IMR-90 (cell line): ENCODE data around the gene RBM10. TPM values are rescaled to one million over a fixed set of nuclear protein-coding genes. Genes with fewer than 3 reads are reported as not detected.

ENCODE experiments used
- ATAC-seq: fragments of 200-7000 bp; cut with Tn5 transposase; 2 replicates; pipeline ENCODE4 v1.9.1; 2020; ENCODE audit warnings: low read depth, mild to moderate bottlenecking, moderate library complexity
- BruUV-seq: library from RNA; stranded (reverse); fragments of 400-500 nt; replicated peaks from 2 replicates; lab custom pipeline; 2021; lab: Mats Ljungman, UMichigan
- CTCF ChIA-PET: fragments of 300-600 bp; formaldehyde crosslinking; extraction: SDS; loops from one replicate; lab custom pipeline; 2021; ENCODE audit warnings: antibody characterized with exemption; lab: Yijun Ruan, JAX
- POLR2A ChIA-PET: fragments of 300-600 bp; sonication (Branson Sonifier 250); formaldehyde crosslinking; loops from one replicate; lab custom pipeline; 2022; ENCODE audit warnings: antibody characterized with exemption; ENCODE audit not compliant: unreplicated experiment; lab: Charles Lee
- DNase-seq: peaks from one replicate; pipeline ENCODE4 v3.0.0; 2013
- H2AFZ ChIP-seq: replicated peaks from 2 replicates; pipeline ENCODE3; 2013; ENCODE audit warnings: low read length, mild to moderate bottlenecking; ENCODE audit not compliant: poor library complexity
- H2AK5ac ChIP-seq: 2 replicates; pipeline ENCODE4 v1.6.1; 2013; ENCODE audit warnings: low read depth, low read length, inconsistent platforms
- H2AK9ac ChIP-seq: replicated peaks from 2 replicates; pipeline ENCODE3; 2013; ENCODE audit warnings: mild to moderate bottlenecking, low read depth, low read length, moderate library complexity; ENCODE audit not compliant: poor library complexity
- H2BK120ac ChIP-seq: 2 replicates; pipeline ENCODE4 v1.6.1; 2013; ENCODE audit warnings: low read depth, low read length, inconsistent platforms
- H2BK15ac ChIP-seq: 3 replicates; pipeline ENCODE4 v1.6.1; 2013; ENCODE audit warnings: low read depth, low read length, inconsistent platforms
- H2BK20ac ChIP-seq: 2 replicates; pipeline ENCODE4 v1.6.1; 2013; ENCODE audit warnings: low read depth, mild to moderate bottlenecking, inconsistent platforms, low read length, moderate library complexity
- H2BK5ac ChIP-seq: 2 replicates; pipeline ENCODE4 v1.6.1; 2013; ENCODE audit warnings: mild to moderate bottlenecking, low read depth, low read length, inconsistent platforms; ENCODE audit not compliant: poor library complexity, severe bottlenecking
- H3K14ac ChIP-seq: replicated peaks from 2 replicates; pipeline ENCODE4 v1.6.1; 2013; ENCODE audit warnings: low read depth, low read length, inconsistent platforms
- H3K18ac ChIP-seq: 2 replicates; pipeline ENCODE4 v1.6.1; 2013; ENCODE audit warnings: low read depth, low read length, control low read depth
- H3K23ac ChIP-seq: 2 replicates; pipeline ENCODE4 v1.6.1; 2013; ENCODE audit warnings: low read depth, low read length, inconsistent platforms
- H3K27ac ChIP-seq: 2 replicates; pipeline ENCODE4 v1.5.1; 2013; ENCODE audit warnings: mild to moderate bottlenecking, control low read depth, low read length; ENCODE audit not compliant: insufficient read depth
- H3K27me3 ChIP-seq: 2 replicates; pipeline ENCODE4 v1.6.1; 2013; ENCODE audit warnings: low read length; ENCODE audit not compliant: control insufficient read depth, insufficient read depth
- H3K36me3 ChIP-seq: 2 replicates; pipeline ENCODE4 v1.6.1; 2013; ENCODE audit warnings: low read length, mixed read lengths; ENCODE audit not compliant: control insufficient read depth, insufficient read depth
- H3K4ac ChIP-seq: 2 replicates; pipeline ENCODE4 v1.6.1; 2013; ENCODE audit warnings: low read depth, low read length, inconsistent platforms
- H3K4me1 ChIP-seq: 2 replicates; pipeline ENCODE4 v1.6.1; 2013; ENCODE audit warnings: low read length, mixed read lengths; ENCODE audit not compliant: control insufficient read depth, insufficient read depth
- H3K4me2 ChIP-seq: 2 replicates; pipeline ENCODE4 v1.6.1; 2013; ENCODE audit warnings: low read depth, mild to moderate bottlenecking, control low read depth, low read length, moderate library complexity
- H3K4me3 ChIP-seq: 2 replicates; pipeline ENCODE4 v1.5.1; 2013; ENCODE audit warnings: low read depth, mild to moderate bottlenecking, control low read depth, low read length, moderate library complexity; ENCODE audit not compliant: insufficient read depth
- H3K56ac ChIP-seq: 2 replicates; pipeline ENCODE4 v1.6.1; 2013; ENCODE audit warnings: low read length, inconsistent platforms; ENCODE audit not compliant: insufficient read depth; ENCODE audit errors: extremely low read depth
- H3K79me1 ChIP-seq, 2 experiments: 2 replicates each; pipeline ENCODE4 v1.6.1; 2013; ENCODE audit warnings: low read length in 2 of 2, inconsistent platforms in 1 of 2, low read depth in 1 of 2
- H3K9ac ChIP-seq: 2 replicates; pipeline ENCODE4 v1.6.1; 2013; ENCODE audit warnings: low read depth, low read length, control low read depth
- H3K9me1 ChIP-seq: 2 replicates; pipeline ENCODE4 v1.6.1; 2013; ENCODE audit warnings: low read length, inconsistent platforms; ENCODE audit not compliant: insufficient read depth
- H3K9me3 ChIP-seq: 2 replicates; pipeline ENCODE4 v1.6.1; 2013; ENCODE audit warnings: low read length; ENCODE audit not compliant: control insufficient read depth, insufficient read depth
- H4K20me1 ChIP-seq: 2 replicates; pipeline ENCODE4 v1.6.1; 2013; ENCODE audit warnings: low read length, inconsistent platforms; ENCODE audit not compliant: insufficient read depth
- H4K5ac ChIP-seq: 2 replicates; pipeline ENCODE4 v1.6.1; 2013; ENCODE audit warnings: mild to moderate bottlenecking, low read depth, low read length, control low read depth
- H4K8ac ChIP-seq, 2 experiments: 2 replicates each; pipeline ENCODE4 v1.6.1; 2013; ENCODE audit warnings: low read depth in 2 of 2, low read length in 2 of 2, control low read depth in 1 of 2, inconsistent platforms in 1 of 2
- H4K91ac ChIP-seq: 2 replicates; pipeline ENCODE4 v1.6.1; 2013; ENCODE audit warnings: low read depth, low read length, inconsistent platforms; ENCODE audit not compliant: insufficient read depth
- BHLHE40 ChIP-seq: fragments of 150-350 bp; IDR thresholded peaks from 2 replicates; pipeline ENCODE4 v1.6.1; 2016; ENCODE audit warnings: mild to moderate bottlenecking, low read depth, low read length
- CEBPB ChIP-seq: IDR thresholded peaks from 2 replicates; pipeline ENCODE4 v1.6.1; 2012; ENCODE audit warnings: low read depth, low read length, improper control_type of control experiment
- CHD1 ChIP-seq: IDR thresholded peaks from 2 replicates; pipeline ENCODE4 v1.6.1; 2012; ENCODE audit warnings: low read depth, low read length, improper control_type of control experiment
- FOS ChIP-seq: fragments of 150-350 bp; IDR thresholded peaks from 2 replicates; pipeline ENCODE4 v1.6.1; 2016; ENCODE audit warnings: low read depth, low read length
- MAFK ChIP-seq: IDR thresholded peaks from 2 replicates; pipeline ENCODE4 v1.6.1; 2012; ENCODE audit warnings: low read depth, low read length, improper control_type of control experiment
- MAZ ChIP-seq: IDR thresholded peaks from 2 replicates; pipeline ENCODE4 v1.6.1; 2012; ENCODE audit warnings: low read depth, mild to moderate bottlenecking, low read length, improper control_type of control experiment, moderate library complexity, borderline replicate concordance
- MXI1 ChIP-seq: IDR thresholded peaks from 2 replicates; pipeline ENCODE4 v1.6.1; 2012; ENCODE audit warnings: low read depth, mild to moderate bottlenecking, low read length, moderate library complexity, borderline replicate concordance
- NFE2L2 ChIP-seq: fragments of 150-350 bp; IDR thresholded peaks from 2 replicates; pipeline ENCODE4 v1.6.1; 2016; ENCODE audit warnings: low read depth, mild to moderate bottlenecking, low read length
- POLR2A ChIP-seq: IDR thresholded peaks from 2 replicates; pipeline ENCODE4 v1.6.1; 2012; ENCODE audit warnings: mild to moderate bottlenecking, low read depth, low read length
- RAD21 ChIP-seq: IDR thresholded peaks from 2 replicates; pipeline ENCODE4 v1.6.1; 2012; ENCODE audit warnings: low read length, improper control_type of control experiment
- RCOR1 ChIP-seq: IDR thresholded peaks from 2 replicates; pipeline ENCODE4 v1.6.1; 2012; ENCODE audit warnings: mild to moderate bottlenecking, low read length, improper control_type of control experiment; ENCODE audit not compliant: insufficient replicate concordance
- RFX5 ChIP-seq: IDR thresholded peaks from 2 replicates; pipeline ENCODE4 v1.8.0; 2012; ENCODE audit warnings: low read depth, mild to moderate bottlenecking, low read length, moderate library complexity
- SMC3 ChIP-seq: fragments of 150-350 bp; IDR thresholded peaks from 2 replicates; pipeline ENCODE4 v1.6.1; 2016; ENCODE audit warnings: low read depth, mild to moderate bottlenecking, antibody characterized with exemption, low read length, moderate library complexity
- whole genome bisulfite sequencing, 2 experiments: methylation state at CpG; one replicate each; pipeline versions ENCODE4 v1.1.5 to v1.1.7; 2013; ENCODE audit warnings: missing lambda C conversion rate in 2 of 2; ENCODE audit not compliant: insufficient read length in 1 of 2; ENCODE audit errors: extremely low coverage in 2 of 2; 5-methylcytosine and 5-hydroxymethylcytosine counted together
- dilution Hi-C: fragments of 300-500 bp; cut with HindIII; formaldehyde crosslinking; loops from one replicate; pipeline ENCODE4 v1.14.3; 2018; ENCODE audit warnings: low sequenced_read_pairs; ENCODE audit not compliant: unreplicated experiment
- in situ Hi-C: fragments of 300-500 bp; cut with MboI; formaldehyde crosslinking; loops from 3 replicates; pipeline ENCODE4 v1.14.3; 2019; ENCODE audit warnings: low sequenced_read_pairs, inconsistent platforms, mixed read lengths
- intact Hi-C: fragments of 100-400 bp; cut with micrococcal nuclease; formaldehyde crosslinking; loops from 2 replicates; pipeline ENCODE4 v1.10.0; 2022
- polyA plus RNA-seq, 3 experiments: library from polyadenylated mRNA; depleted of rRNA; stranded (reverse); fragments of >200 nt; gene quantifications; 2 replicates each; pipeline ENCODE4 v1.2.3, GENCODE V29; 2012; ENCODE audit warnings: low replicate concordance in 1 of 3
- total RNA-seq: library from RNA; depleted of rRNA; stranded (reverse); fragments of >200 nt; gene quantifications from 2 replicates; pipeline ENCODE4 v1.2.3, GENCODE V29; 2012
- TF ChIP-seq, protein P1 (sequence below): fragments of 150-350 bp; IDR thresholded peaks from 2 replicates; pipeline ENCODE4 v1.6.1; 2017; ENCODE audit warnings: mild to moderate bottlenecking, antibody characterized with exemption, low read length, low read depth
- TF ChIP-seq, protein P2 (sequence below): conservative IDR thresholded peaks from 2 replicates; pipeline ENCODE4 v1.5.1; 2012; ENCODE audit warnings: mild to moderate bottlenecking, low read depth, low read length, improper control_type of control experiment
- TF ChIP-seq, protein P3 (sequence below): fragments of 150-350 bp; IDR thresholded peaks from 2 replicates; pipeline ENCODE4 v1.6.1; 2016; ENCODE audit warnings: low read depth, mild to moderate bottlenecking, low read length, moderate library complexity, borderline replicate concordance

Gene RBM10
- total and polyA plus RNA-seq, 2 of the 4 experiments (the other 2 are of a cell fraction), result 33.4 to 36.0 TPM

DNA sequence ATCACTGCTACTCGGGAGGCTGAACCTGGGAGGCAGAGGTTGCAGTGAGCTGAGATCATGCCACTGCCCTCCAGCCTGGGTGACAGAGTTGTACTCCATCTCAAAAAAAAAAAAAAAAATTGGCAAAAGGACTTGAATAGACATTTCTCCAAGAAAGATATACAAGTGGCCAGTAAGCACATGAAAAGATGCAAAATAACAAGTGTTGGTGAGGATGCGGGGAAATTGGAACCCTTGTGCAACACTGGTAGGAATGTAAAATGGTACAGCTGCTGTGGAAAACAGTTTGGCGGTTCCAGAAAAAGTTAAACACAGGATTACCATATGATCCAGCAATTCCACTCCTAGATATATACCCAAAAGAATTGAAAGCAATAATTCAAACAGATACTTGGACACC is 19.4 kb downstream of the RBM10 start:
- H3K4ac ChIP-seq, result no peak overlapping the region
- ATAC-seq (no peak), DNase-seq (no peak)
- H3K9ac ChIP-seq, result no peak overlapping the region
- no peaks in the 10 kb centered on the region for H3K4me1 ChIP-seq
- no CpG with 5 or more reads among the region's 3 CpGs for WGBS, 2 experiments
- H3K18ac ChIP-seq, result no peak overlapping the region
- BruUV-seq, result no TSS peak
- H3K4me3 ChIP-seq, result no peak overlapping the region
- H3K36me3 ChIP-seq, result peaks cover 4% of the 10 kb centered on the region; the same call in 1 of the 2 replicates
- no peak overlapping the region for H2AK9ac ChIP-seq
- H4K8ac ChIP-seq, result no peak overlapping the region
- no peak overlapping the region for H3K23ac ChIP-seq
- dilution Hi-C loops, result no loop called here
- no peak overlapping the region for H2BK5ac ChIP-seq
- no peak overlapping the region for H3K14ac ChIP-seq
- CTCF ChIA-PET, result no interaction called here
- H2BK20ac ChIP-seq, result no peak overlapping the region
- intact Hi-C loops, result no loop called here
- H4K20me1 ChIP-seq, result peaks cover 19% of the 10 kb centered on the region
- no peak overlapping the region for H3K27ac ChIP-seq
- in situ Hi-C loops, result no loop called here
- H3K4me2 ChIP-seq, result no peak overlapping the region
- peaks cover 3% of the 10 kb centered on the region; the same call in 1 of the 2 replicates for H3K27me3 ChIP-seq
- H3K9me1 ChIP-seq, result 0 out of 2 replicates have a peak, but pooled peaks cover 3% of the 10 kb centered on the region
- H3K56ac ChIP-seq, result no peak overlapping the region
- H2BK15ac ChIP-seq, result no peak overlapping the region
- no peak overlapping the region for H4K5ac ChIP-seq
- H2AFZ ChIP-seq, result no peak overlapping the region
- peaks cover 3 to 15% of the 10 kb centered on the region in 2 experiments; a peak in 2 of 4 replicates for H3K79me1 ChIP-seq
- H2BK120ac ChIP-seq, result no peak overlapping the region
- no peak for TF ChIP-seq MAZ
- TF ChIP-seq, protein P1, sequence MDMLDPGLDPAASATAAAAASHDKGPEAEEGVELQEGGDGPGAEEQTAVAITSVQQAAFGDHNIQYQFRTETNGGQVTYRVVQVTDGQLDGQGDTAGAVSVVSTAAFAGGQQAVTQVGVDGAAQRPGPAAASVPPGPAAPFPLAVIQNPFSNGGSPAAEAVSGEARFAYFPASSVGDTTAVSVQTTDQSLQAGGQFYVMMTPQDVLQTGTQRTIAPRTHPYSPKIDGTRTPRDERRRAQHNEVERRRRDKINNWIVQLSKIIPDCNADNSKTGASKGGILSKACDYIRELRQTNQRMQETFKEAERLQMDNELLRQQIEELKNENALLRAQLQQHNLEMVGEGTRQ, result no peak
- no peak for TF ChIP-seq NFE2L2
- no peak for TF ChIP-seq RAD21
- no peak for TF ChIP-seq RCOR1
- TF ChIP-seq CEBPB, result no peak
- no peak for TF ChIP-seq RFX5
- no peak for TF ChIP-seq MAFK
- TF ChIP-seq SMC3, result no peak
- TF ChIP-seq FOS, result no peak
- no peak for TF ChIP-seq MXI1
- TF ChIP-seq, protein P2, sequence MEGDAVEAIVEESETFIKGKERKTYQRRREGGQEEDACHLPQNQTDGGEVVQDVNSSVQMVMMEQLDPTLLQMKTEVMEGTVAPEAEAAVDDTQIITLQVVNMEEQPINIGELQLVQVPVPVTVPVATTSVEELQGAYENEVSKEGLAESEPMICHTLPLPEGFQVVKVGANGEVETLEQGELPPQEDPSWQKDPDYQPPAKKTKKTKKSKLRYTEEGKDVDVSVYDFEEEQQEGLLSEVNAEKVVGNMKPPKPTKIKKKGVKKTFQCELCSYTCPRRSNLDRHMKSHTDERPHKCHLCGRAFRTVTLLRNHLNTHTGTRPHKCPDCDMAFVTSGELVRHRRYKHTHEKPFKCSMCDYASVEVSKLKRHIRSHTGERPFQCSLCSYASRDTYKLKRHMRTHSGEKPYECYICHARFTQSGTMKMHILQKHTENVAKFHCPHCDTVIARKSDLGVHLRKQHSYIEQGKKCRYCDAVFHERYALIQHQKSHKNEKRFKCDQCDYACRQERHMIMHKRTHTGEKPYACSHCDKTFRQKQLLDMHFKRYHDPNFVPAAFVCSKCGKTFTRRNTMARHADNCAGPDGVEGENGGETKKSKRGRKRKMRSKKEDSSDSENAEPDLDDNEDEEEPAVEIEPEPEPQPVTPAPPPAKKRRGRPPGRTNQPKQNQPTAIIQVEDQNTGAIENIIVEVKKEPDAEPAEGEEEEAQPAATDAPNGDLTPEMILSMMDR, result no peak
- no peak for TF ChIP-seq CHD1
- TF ChIP-seq BHLHE40, result no peak
- no peak for TF ChIP-seq POLR2A
- TF ChIP-seq, protein P3, sequence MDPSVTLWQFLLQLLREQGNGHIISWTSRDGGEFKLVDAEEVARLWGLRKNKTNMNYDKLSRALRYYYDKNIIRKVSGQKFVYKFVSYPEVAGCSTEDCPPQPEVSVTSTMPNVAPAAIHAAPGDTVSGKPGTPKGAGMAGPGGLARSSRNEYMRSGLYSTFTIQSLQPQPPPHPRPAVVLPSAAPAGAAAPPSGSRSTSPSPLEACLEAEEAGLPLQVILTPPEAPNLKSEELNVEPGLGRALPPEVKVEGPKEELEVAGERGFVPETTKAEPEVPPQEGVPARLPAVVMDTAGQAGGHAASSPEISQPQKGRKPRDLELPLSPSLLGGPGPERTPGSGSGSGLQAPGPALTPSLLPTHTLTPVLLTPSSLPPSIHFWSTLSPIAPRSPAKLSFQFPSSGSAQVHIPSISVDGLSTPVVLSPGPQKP, result no peak
- POLR2A ChIA-PET, result interaction anchor here (0.6 kb wide), 1 partner anchor 150 kb away, joined by 3 read pairs; no protein-coding TSS in a partner anchor
- no peaks in the 10 kb centered on the region for H3K9me3 ChIP-seq
- H4K91ac ChIP-seq, result no peak overlapping the region
- H2AK5ac ChIP-seq, result no peak overlapping the region
